Midbrain (tissue), 1 donor: ENCODE data around the gene PFDN6.
A peak's percentile ranks its signal among the peaks of the same experiment; 100 is the strongest.

Experiments
- DNase-seq: peaks from one replicate; lab custom pipeline; 2025; lab: John Stamatoyannopoulos, UW

The PFDN6 gene

DNA sequence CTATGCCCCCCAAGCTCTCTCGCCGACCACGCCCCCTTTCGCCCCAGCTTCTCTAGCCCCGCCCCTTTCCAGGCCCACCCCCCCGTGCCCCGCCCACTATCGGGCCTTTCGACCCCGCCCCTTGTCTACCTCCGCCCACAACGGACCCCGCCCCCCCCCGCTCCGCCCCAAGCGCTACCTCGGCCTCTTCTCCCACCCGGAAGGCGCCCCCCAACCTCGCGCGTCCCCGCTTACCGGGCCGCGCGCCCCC, 27.9 kb downstream of the PFDN6 start:
- DNase-seq, result peak; percentile 72

- peak; percentile 99 for DNase-seq
Observed at GRCh38 chr6:33317669-33318425, 28.4 kb downstream of the PFDN6 start, which contains the start of gene ZBTB22. Gene ZBTB22, minus strand, starts transcription at chr6:33317744. Its CDS starts 828 bp downstream, at chr6:33316916.

DNA sequence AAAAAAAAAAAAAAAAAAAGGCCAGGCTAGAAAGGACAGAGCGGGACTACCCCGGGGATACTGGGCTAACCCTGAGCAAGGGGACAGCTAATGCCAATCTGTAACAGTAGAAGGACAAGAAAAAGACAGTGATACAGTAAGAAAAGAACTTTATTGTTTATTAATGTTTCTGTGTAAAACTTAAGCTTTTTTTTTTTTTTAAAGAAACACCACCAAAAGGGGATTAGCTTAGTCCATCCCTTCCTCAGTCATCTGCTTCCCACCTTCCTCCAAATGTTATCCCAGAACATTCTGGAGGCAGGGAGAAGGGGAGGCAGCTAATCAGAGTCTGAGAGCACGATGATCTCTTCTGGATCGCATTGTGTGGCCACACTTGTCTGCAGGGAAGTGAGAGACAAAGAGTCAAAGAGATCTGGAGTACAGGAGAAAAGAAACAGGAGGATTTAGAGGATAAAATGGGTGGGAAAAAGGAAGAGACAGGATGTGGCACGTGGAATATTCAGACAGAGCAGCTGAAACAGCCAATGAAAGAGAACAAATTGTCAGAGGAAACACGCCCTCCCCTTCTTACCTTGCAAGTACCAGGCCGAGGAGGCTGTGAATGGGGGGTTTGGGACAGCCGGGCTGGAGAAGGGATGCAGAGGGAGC, 29.1 kb downstream of the PFDN6 start:
- no peak for DNase-seq

DNA sequence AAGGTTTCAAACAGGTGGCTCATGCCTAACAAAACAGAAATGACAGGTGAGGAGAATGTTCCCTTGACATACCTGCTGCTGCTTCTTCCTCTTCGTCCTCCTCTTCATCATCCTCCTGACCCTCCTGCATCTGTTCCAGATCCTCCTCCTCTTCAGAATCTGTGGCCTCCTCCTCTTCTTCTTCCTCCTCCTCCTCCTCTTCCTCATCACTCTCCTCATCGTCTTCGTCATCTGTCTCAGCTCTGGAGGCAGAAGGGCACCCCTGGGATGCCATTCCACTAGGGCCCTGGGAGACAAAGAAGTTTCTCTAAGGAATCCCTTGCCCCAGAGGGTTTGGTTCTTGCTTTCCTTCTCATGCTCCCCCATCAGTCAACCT, 30.5 kb downstream of the PFDN6 start:
- DNase-seq, result no peak

GRCh38 chr6:33320315-33321181, 31.1 kb downstream of the PFDN6 start:
- DNase-seq, result no peak

DNA sequence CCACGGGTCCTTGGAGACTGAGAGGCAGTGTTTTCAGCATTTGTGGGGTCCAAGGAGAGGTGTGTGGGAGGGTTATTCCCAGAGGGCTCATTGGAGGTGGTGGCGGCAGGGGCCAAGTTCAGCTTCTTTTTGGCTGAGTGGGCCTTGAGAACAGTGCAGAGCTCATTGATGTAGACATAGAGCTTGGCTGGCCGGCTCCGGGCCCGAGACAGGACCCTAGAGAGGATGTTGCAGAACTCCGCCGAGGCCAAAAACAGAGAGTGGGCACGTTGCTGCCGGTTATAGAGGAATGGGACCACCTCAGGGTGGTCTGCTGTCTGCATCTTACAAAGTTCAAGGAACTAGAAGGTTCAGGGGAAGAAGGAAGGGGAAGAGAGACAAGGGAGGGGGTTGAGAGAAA, 31.8 kb downstream of the PFDN6 start:
- DNase-seq, result no peak

DNA sequence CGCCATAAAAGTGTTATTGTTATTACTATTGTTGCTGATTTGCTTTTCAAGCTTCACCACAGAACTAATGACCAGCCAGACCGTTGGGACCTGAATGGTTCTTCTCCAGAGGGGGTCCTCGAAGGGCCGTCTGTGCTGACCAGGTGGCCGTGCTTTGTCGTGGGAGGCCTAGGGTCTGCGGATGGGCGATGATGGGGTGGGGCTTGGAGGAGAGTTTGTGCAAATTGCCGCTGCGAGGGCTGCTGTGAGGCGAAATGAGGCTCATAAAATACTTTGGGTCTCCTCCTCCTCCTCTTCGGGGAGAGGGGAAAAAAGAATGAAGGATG, 34.2 kb downstream of the PFDN6 start:
- DNase-seq, result no peak

DNA sequence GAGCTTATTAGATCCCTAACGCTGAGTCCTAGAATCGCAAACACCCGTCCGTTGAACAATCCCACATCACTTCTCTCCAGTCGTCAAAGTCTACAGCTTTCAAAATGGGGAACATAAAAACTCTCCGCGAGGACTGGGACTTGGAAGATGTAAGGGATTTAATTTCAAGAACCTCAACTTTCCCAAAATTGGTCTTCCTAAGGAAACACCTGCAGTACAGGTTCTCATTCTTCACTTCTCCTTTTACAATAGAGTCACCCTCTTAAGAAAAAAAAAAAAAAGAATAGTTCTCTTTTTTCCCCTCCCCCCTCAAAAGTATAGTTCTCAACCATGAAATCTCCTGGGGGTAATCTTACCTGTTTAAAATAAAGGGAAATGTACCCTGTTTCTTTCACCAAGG, 34.7 kb downstream of the PFDN6 start:
- no peak for DNase-seq

- DNase-seq, result no peak
Observed at GRCh38 chr6:33329058-33329457, 39.7 kb downstream of the PFDN6 start.

GRCh38 chr6:33330736-33331135, 41.3 kb downstream of the PFDN6 start:
- DNase-seq, result no peak

DNA sequence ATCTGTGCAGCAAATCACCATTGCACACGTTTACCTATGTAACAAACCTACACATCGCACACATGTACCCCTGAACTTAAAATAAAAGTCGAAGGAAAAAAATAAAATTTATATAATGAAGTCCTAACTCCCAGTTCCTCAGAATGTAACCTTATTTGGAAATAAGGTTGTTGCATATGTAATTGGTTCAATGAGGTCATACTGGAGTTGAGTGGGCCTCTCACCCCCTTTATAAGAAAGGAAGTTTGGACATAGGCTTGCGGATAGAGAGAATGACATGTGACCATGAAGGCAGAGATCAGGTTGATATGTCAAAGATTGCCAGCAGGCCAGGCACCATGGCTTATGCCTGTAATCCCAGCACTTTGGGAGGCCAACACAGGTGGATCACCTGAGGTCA, 44.3 kb downstream of the PFDN6 start:
- DNase-seq, result no peak

DNA sequence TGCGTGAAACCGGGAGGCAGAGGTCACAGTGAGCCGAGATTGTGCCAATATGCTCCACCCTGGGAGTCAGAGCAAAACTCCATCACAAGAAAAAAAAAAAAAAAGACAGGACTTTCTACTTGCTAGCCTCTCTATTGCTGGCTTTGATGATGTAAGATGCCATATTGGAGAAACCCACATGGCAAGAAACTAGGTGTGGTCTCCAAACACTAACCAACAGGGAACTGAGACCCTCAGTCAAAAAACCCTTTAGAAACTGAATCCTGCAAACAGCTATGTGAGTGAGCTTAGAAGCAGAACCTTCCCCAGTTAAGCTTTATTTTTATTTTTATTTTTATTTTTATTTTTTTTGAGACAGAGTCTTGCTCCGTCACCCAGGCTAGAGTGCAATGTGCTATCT, 46.5 kb downstream of the PFDN6 start:
- DNase-seq, result no peak

DNA sequence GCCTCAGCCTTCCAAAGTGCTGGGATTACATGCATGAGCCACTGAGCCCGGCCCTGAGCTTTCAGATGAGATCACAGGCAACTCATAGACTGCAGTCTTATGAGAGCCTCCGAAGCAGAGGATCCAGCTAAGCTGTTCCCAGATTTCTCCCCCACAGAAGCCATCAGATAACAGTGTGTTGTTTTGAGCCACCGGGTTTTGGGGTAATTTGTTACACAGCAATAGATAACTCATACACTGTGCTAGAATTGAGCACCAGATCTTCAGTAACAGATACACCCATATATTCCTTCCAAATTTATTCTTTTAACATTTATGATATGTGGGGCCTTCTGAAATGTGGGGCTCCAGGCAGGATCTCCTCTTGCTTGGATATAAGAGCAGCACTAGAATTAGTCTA, 47.1 kb downstream of the PFDN6 start:
- no peak for DNase-seq

GRCh38 chr6:33339193-33339592, 49.8 kb downstream of the PFDN6 start:
- DNase-seq, result no peak
